ENCODE results near the gene KRT9. TPM values are rescaled to one million over a fixed set of nuclear protein-coding genes. Genes with fewer than 3 reads are reported as not detected.

Gene KRT9
- total and polyA plus RNA-seq, 12 donors, result 0.14 to 2.1 (median 0.46) TPM; not detected in 8

DNA sequence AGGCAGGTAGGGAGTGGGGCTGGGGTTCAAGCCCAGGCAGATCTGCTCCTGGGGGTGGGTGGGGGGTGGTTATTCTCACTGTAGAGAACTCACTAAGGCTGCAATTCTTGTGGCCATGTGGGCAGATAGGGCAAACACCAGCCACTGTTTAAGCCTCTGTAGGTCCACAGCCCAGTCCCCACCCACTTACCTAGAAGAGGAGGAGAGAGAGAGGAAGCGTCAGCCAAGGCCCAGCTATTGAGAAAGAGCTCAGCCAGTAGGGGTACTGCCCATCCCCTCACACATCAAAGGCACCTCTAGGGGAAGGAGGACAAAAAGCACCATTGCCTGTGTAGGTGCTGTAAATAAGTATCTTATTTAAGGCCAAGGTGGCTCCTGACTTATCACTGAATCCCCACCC, 27.8 kb upstream of the KRT9 start:
- no peak overlapping the region for H3K27ac ChIP-seq
- TF ChIP-seq POLR2A (IDR thresholded peaks at IDR 0.05), result no peak
- TF ChIP-seq, protein P1, sequence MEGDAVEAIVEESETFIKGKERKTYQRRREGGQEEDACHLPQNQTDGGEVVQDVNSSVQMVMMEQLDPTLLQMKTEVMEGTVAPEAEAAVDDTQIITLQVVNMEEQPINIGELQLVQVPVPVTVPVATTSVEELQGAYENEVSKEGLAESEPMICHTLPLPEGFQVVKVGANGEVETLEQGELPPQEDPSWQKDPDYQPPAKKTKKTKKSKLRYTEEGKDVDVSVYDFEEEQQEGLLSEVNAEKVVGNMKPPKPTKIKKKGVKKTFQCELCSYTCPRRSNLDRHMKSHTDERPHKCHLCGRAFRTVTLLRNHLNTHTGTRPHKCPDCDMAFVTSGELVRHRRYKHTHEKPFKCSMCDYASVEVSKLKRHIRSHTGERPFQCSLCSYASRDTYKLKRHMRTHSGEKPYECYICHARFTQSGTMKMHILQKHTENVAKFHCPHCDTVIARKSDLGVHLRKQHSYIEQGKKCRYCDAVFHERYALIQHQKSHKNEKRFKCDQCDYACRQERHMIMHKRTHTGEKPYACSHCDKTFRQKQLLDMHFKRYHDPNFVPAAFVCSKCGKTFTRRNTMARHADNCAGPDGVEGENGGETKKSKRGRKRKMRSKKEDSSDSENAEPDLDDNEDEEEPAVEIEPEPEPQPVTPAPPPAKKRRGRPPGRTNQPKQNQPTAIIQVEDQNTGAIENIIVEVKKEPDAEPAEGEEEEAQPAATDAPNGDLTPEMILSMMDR (IDR thresholded peaks at IDR 0.05), result no peak
- no peaks in the 10 kb centered on the region for H3K9me3 ChIP-seq (replicated peaks in 1 of 3)
- intact Hi-C loops (cut with DNase I), result no loop called here
- no peak overlapping the region for H3K4me3 ChIP-seq
- H3K4me1 ChIP-seq (replicated peaks in 1 of 2), result no peaks in the 10 kb centered on the region
- no peaks in the 10 kb centered on the region for H3K36me3 ChIP-seq (replicated peaks in 1 of 2)
- DNase-seq, result no peak
- H3K27me3 ChIP-seq, result no peaks in the 10 kb centered on the region
- WGBS, 4 donors, result 63 to 100% (median 70%) methylated on average over 1 of the region's 1 CpG

DNA sequence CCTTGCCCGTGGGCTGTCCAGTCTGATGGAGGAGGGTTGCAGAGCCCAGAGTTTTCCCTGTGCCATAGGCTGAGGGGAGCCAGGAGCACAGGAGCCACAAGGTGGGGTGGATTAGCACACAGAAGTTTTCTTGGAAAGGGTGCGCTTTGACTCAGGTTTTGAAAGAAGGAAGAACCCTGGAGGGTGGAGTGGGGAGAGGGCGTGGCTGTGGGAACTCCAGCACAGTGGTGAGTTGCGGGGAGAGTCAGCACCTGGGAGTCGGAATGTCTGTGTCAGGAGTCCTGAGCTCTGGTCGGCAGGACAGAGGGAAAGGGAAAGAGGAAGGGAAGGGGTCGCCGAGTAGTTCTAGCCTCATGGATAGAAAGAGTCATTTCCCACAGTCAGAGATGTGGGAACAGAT, 23.7 kb upstream of the KRT9 start:
- H3K36me3 ChIP-seq (replicated peaks in 1 of 2), result no peaks in the 10 kb centered on the region
- no peak for DNase-seq
- no peak overlapping the region for H3K4me3 ChIP-seq
- intact Hi-C loops (cut with DNase I), result no loop called here
- H3K9me3 ChIP-seq (replicated peaks in 1 of 3), result no peaks in the 10 kb centered on the region
- H3K4me1 ChIP-seq (replicated peaks in 1 of 2), result no peaks in the 10 kb centered on the region
- H3K27ac ChIP-seq, result no peak overlapping the region
- WGBS, 4 donors, result 81 to 87% (median 84%) methylated on average over 8 of the region's 8 CpGs
- H3K27me3 ChIP-seq, result no peaks in the 10 kb centered on the region
- TF ChIP-seq, protein P1 (IDR thresholded peaks at IDR 0.05), result no peak
- TF ChIP-seq POLR2A (IDR thresholded peaks at IDR 0.05), result no peak

DNA sequence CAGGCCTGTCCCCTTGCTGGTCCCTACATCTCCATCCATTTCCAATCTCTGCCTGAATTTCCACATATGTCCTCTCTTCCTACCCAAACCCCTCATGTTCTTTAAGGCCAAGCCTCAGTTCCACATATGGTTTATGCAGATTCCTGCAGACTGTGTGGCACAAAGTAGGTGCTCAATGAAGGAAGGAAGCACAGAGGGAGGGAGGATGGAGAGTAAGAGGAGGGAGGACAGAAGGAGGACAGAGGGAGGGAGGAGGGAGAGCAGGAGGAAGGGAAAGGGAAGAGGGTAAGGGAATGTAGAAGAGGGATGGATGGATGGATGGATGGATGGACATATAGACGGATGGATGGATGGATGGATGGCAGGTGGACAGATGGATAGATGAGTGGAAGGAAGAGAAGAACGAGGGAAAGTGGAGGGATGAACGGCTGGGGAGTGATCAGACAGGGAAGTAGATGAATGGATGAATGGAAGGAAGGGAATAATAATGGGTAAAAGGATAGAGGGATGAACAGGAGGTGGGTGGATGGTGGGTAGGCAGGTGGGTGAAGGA, 22.6 kb upstream of the KRT9 start:
- TF ChIP-seq, protein P1 (IDR thresholded peaks at IDR 0.05), result no peak
- no peak for TF ChIP-seq POLR2A (IDR thresholded peaks at IDR 0.05)
- H3K36me3 ChIP-seq (replicated peaks in 1 of 2), result no peaks in the 10 kb centered on the region
- no peak for DNase-seq
- intact Hi-C loops (cut with DNase I), result no loop called here
- no peaks in the 10 kb centered on the region for H3K9me3 ChIP-seq (replicated peaks in 1 of 3)
- no peak overlapping the region for H3K27ac ChIP-seq
- WGBS, 4 donors, result 35 to 79% (median 47%) methylated on average over 3 of the region's 3 CpGs
- H3K4me3 ChIP-seq, result no peak overlapping the region
- H3K27me3 ChIP-seq, result no peaks in the 10 kb centered on the region
- H3K4me1 ChIP-seq (replicated peaks in 1 of 2), result no peaks in the 10 kb centered on the region

DNA sequence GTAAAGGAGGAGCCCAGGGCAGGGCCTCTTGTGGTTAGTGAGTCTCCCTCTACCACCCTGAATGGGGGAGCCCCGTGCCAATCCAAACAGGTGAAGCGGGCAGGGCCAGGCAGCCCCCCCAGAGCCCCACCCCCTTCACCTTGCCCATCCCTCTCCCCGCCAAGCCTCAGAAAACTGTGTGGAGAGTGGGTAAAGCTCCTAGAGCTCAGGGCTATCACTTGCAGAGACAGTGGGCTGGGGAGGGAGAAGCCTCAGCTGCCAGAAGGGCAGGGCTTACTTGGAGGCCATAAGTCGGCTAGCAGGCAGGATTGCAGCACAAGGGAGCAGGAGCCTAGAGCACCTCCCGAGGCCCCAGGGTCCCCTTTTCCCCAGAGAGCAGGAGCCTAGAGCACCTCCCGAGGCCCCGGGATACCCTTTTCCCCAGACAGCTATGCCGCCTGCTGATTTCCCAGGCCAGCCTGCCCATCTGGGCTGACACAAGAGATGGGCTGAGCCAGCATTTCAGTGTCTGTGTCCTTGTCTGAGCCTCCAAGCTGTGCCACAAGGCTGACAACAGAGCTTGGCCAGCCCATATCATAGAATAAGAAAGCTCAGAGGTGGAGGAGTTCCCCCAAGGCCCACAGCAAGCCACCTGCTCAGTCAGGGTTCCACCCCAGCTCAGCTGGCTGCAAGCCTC, 21.6 kb upstream of the KRT9 start:
- Histone ChIP-seq H3K27ac (no peak overlapping the region), H3K4me1 (replicated peaks in 1 of 2) (no peaks in the 10 kb centered on the region), H3K27me3 (no peaks in the 10 kb centered on the region), H3K36me3 (replicated peaks in 1 of 2) (no peaks in the 10 kb centered on the region), H3K9me3 (replicated peaks in 1 of 3) (no peaks in the 10 kb centered on the region), H3K4me3 (no peak overlapping the region)
- intact Hi-C loops (cut with DNase I), result no loop called here
- DNase-seq, result no peak
- TF ChIP-seq, protein P1 (IDR thresholded peaks at IDR 0.05), result no peak
- no peak for TF ChIP-seq POLR2A (IDR thresholded peaks at IDR 0.05)
- WGBS, 4 donors, result 36 to 67% (median 52%) methylated on average over 5 to 8 of the region's 8 CpGs; no CpG with 5 or more reads in 1 of the 4 donors

Measured in adrenal gland (tissue), 12 donors.